ENCODE data around the gene PTPRM. TPM values are rescaled to one million over a fixed set of nuclear protein-coding genes. Genes with fewer than 3 reads are reported as not detected.

The PTPRM gene
- polyA plus RNA-seq, 4 donors, result 2.2 to 31.4 (median 18.1) TPM

DNA sequence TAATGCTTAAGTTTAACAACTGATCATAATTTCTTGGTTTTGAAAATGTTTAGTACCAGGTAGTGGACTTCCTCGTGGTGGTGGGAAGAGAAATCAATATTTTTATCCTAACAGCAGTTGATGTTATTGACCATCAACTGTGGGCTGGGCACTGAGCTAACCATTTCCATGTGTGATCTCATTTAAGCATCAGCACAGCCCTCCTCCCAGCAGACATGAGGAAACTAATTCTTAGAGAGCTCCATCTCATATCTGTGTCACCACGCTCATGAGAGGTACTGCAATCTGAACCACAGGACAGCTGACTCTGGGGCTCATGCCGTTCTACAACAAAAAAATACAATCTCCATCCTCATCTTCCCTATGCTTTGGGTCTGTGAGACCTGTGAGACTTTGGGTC is 709.3 kb downstream of the PTPRM start:
- H3K27me3 ChIP-seq (ENCODE audit: control insufficient read depth in 3 of 3, insufficient read depth in 3 of 3, low read length in 3 of 3), result no peaks in the 10 kb centered on the region
- FAIRE-seq, result no peak
- H3K36me3 ChIP-seq (ENCODE audit: control insufficient read depth in 3 of 3, insufficient read depth in 2 of 3, low read depth in 1 of 3, low read length in 3 of 3), result no peaks in the 10 kb centered on the region
- H3K9me3 ChIP-seq (ENCODE audit: control insufficient read depth in 2 of 2, insufficient read depth in 1 of 2, low read depth in 1 of 2, low read length in 1 of 2), result no peaks in the 10 kb centered on the region
- H3K27ac ChIP-seq (ENCODE audit: low read depth in 1 of 3, low read length in 2 of 3), result no peak overlapping the region
- no peak for DNase-seq
- no peaks in the 10 kb centered on the region for H3K4me1 ChIP-seq (ENCODE audit: control insufficient read depth in 3 of 3, insufficient read depth in 2 of 3, low read depth in 1 of 3, low read length in 2 of 3)
- no peak overlapping the region for H3K4me3 ChIP-seq (ENCODE audit: low read depth in 1 of 3, low read length in 3 of 3)
- WGBS, 3 donors, result 73 to 83% (median 79%) methylated on average over 3 of the region's 3 CpGs

DNA sequence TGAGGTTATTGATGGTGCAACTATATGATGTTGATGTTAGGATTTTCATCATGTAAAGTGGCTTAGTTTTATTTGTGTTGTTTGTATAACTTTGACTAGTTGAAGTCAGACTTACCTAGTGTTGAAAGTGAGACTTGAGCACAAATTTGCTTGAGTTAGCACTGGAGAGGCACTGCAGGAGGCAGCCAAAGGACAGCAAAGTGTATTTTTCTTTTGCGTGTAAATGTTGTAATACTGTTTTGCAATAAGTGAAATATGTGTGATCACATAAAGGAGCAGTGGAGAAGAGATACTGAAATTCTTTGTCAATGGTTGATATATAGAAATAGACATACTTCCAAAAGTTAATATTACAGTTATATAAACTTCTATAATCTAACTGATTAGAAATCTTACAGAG is 710.2 kb downstream of the PTPRM start:
- Histone ChIP-seq H3K27me3 (ENCODE audit: control insufficient read depth in 3 of 3, insufficient read depth in 3 of 3, low read length in 3 of 3) (no peaks in the 10 kb centered on the region), H3K27ac (ENCODE audit: low read depth in 1 of 3, low read length in 2 of 3) (no peak overlapping the region), H3K4me3 (ENCODE audit: low read depth in 1 of 3, low read length in 3 of 3) (no peak overlapping the region), H3K36me3 (ENCODE audit: control insufficient read depth in 3 of 3, insufficient read depth in 2 of 3, low read depth in 1 of 3, low read length in 3 of 3) (no peaks in the 10 kb centered on the region), H3K9me3 (ENCODE audit: control insufficient read depth in 2 of 2, insufficient read depth in 1 of 2, low read depth in 1 of 2, low read length in 1 of 2) (no peaks in the 10 kb centered on the region), H3K4me1 (ENCODE audit: control insufficient read depth in 3 of 3, insufficient read depth in 2 of 3, low read depth in 1 of 3, low read length in 2 of 3) (no peaks in the 10 kb centered on the region)
- DNase-seq, result no peak
- FAIRE-seq, result no peak
- WGBS, 3 donors, result 44 to 86% (median 52%) methylated on average over 1 of the region's 1 CpG

DNA sequence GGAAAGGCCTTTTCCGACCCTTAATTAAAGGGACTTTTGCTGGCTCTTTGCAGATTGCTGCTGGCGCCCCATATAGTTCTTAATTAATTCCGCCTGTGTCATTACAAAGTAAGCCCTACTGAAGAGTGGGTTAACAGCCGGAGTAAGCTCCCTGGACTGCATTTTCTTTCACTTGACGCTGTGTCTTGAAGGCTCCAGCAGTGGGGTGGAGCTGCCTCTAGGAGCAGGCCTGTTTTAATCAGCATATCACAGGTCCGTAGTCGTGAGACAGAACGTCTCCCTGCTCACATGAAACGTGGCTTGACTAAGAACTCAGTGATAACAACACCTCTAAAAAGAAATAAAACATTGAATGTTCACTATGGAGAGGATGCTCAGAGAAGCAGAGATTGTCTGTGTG is 712.2 kb downstream of the PTPRM start:
- Histone ChIP-seq H3K9me3 (ENCODE audit: control insufficient read depth in 2 of 2, insufficient read depth in 1 of 2, low read depth in 1 of 2, low read length in 1 of 2) (no peaks in the 10 kb centered on the region), H3K27me3 (ENCODE audit: control insufficient read depth in 3 of 3, insufficient read depth in 3 of 3, low read length in 3 of 3) (no peaks in the 10 kb centered on the region), H3K27ac (ENCODE audit: low read depth in 1 of 3, low read length in 2 of 3) (no peak overlapping the region), H3K4me3 (ENCODE audit: low read depth in 1 of 3, low read length in 3 of 3) (no peak overlapping the region), H3K4me1 (ENCODE audit: control insufficient read depth in 3 of 3, insufficient read depth in 2 of 3, low read depth in 1 of 3, low read length in 2 of 3) (no peaks in the 10 kb centered on the region), H3K36me3 (ENCODE audit: control insufficient read depth in 3 of 3, insufficient read depth in 2 of 3, low read depth in 1 of 3, low read length in 3 of 3) (no peaks in the 10 kb centered on the region)
- FAIRE-seq, result no peak
- 79 to 82% (median 80%) methylated on average over 9 of the region's 9 CpGs for WGBS, 3 donors
- no peak for DNase-seq

DNA sequence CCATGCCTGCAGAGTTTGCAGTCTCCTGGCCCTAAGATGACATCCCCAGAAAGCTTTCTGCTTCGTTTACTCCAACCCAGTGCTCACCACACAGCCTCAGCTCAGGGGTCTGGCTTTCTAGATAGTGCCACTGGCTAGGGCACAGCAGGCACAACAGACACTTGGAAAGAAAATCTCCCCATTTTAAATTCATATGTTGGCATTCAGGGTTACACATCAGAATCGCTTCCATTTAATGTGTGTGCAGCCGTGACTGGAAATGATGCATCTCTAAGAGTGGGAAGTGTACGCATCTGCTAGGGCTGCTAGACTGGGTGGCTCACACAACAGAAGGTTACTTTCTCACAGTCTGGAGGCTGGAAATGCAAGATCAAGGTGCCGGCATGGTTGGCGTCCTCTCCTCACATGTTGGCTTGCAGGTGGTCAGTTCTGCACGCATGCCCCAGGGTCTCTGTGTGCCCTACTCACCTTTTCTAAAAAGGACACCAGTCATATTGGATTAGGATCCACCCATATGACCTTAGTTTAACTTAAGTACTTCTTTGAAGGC is 712.7 kb downstream of the PTPRM start:
- no peak for DNase-seq
- Histone ChIP-seq H3K27me3 (ENCODE audit: control insufficient read depth in 3 of 3, insufficient read depth in 3 of 3, low read length in 3 of 3) (no peaks in the 10 kb centered on the region), H3K27ac (ENCODE audit: low read depth in 1 of 3, low read length in 2 of 3) (no peak overlapping the region), H3K36me3 (ENCODE audit: control insufficient read depth in 3 of 3, insufficient read depth in 2 of 3, low read depth in 1 of 3, low read length in 3 of 3) (no peaks in the 10 kb centered on the region), H3K9me3 (ENCODE audit: control insufficient read depth in 2 of 2, insufficient read depth in 1 of 2, low read depth in 1 of 2, low read length in 1 of 2) (no peaks in the 10 kb centered on the region), H3K4me3 (ENCODE audit: low read depth in 1 of 3, low read length in 3 of 3) (no peak overlapping the region), H3K4me1 (ENCODE audit: control insufficient read depth in 3 of 3, insufficient read depth in 2 of 3, low read depth in 1 of 3, low read length in 2 of 3) (no peaks in the 10 kb centered on the region)
- no peak for FAIRE-seq
- WGBS, 3 donors, result 90 to 91% (median 90%) methylated on average over 7 of the region's 7 CpGs

DNA sequence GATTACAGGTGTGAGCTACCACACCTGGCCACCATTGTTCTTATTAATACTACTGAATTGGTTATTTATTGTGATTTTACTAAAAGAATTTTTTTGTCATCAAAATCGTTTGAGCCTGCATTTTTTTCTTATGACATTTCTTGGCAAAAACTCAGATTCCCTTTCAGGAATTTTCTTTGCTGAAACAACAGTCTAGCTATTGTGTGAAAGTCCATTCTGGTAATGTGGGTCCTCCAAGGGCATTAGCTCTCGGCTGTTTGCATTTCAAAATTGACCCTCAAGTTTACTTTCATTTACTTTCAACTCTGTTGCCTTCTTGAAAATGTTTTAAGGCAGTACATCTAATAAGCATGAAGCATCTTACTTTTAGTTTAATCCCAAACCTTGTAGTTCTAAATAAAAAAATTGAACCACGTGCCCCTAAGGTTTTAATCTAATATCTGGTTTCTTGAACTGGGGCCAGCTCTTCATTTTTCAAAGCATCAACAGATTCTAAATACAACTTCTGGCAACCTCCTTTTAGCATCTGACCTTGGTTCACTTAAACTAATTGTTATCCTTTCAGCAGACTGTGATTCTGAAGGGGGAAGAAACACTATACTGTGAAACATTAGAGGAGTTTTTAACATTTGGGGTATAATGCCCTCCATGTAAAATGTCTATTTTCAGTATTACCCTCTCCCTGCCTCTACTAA is 716.9 kb downstream of the PTPRM start:
- DNase-seq (no peak), FAIRE-seq (no peak)
- Histone ChIP-seq H3K4me3 (ENCODE audit: low read depth in 1 of 3, low read length in 3 of 3) (no peak overlapping the region), H3K27ac (ENCODE audit: low read depth in 1 of 3, low read length in 2 of 3) (no peak overlapping the region), H3K9me3 (ENCODE audit: control insufficient read depth in 2 of 2, insufficient read depth in 1 of 2, low read depth in 1 of 2, low read length in 1 of 2) (no peaks in the 10 kb centered on the region), H3K4me1 (ENCODE audit: control insufficient read depth in 3 of 3, insufficient read depth in 2 of 3, low read depth in 1 of 3, low read length in 2 of 3) (no peaks in the 10 kb centered on the region), H3K36me3 (ENCODE audit: control insufficient read depth in 3 of 3, insufficient read depth in 2 of 3, low read depth in 1 of 3, low read length in 3 of 3) (no peaks in the 10 kb centered on the region), H3K27me3 (ENCODE audit: control insufficient read depth in 3 of 3, insufficient read depth in 3 of 3, low read length in 3 of 3) (no peaks in the 10 kb centered on the region)
- 45 to 61% (median 48%) methylated on average over 3 of the region's 3 CpGs for WGBS, 3 donors

DNA sequence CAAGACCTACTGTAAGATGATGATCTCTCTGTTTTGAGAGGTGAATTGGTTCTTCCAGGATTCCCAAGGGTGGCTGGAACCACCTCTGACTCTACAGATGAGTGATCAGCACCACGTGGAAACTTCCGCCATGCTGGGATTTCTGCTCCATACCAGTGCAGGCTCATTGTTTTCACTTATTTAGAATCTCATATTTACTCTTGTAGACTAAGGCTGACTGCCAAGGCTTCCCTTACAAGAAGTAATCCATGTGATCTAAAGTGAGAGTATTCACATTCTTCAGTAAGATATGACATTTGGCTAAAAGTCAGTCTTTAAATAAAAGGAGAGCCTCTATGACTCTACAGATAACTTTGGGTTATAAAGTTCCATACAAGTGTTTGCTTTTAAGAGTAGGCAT is 719.2 kb downstream of the PTPRM start:
- DNase-seq (no peak), FAIRE-seq (no peak)
- WGBS, 3 donors, result 76 to 84% (median 78%) methylated on average over 2 of the region's 2 CpGs
- no peak overlapping the region for H3K27ac ChIP-seq (ENCODE audit: low read depth in 1 of 3, low read length in 2 of 3)
- H3K9me3 ChIP-seq (ENCODE audit: control insufficient read depth in 2 of 2, insufficient read depth in 1 of 2, low read depth in 1 of 2, low read length in 1 of 2), result no peaks in the 10 kb centered on the region
- H3K4me1 ChIP-seq (ENCODE audit: control insufficient read depth in 3 of 3, insufficient read depth in 2 of 3, low read depth in 1 of 3, low read length in 2 of 3), result no peaks in the 10 kb centered on the region
- H3K4me3 ChIP-seq (ENCODE audit: low read depth in 1 of 3, low read length in 3 of 3), result no peak overlapping the region
- H3K27me3 ChIP-seq (ENCODE audit: control insufficient read depth in 3 of 3, insufficient read depth in 3 of 3, low read length in 3 of 3), result no peaks in the 10 kb centered on the region
- H3K36me3 ChIP-seq (ENCODE audit: control insufficient read depth in 3 of 3, insufficient read depth in 2 of 3, low read depth in 1 of 3, low read length in 3 of 3), result no peaks in the 10 kb centered on the region

DNA sequence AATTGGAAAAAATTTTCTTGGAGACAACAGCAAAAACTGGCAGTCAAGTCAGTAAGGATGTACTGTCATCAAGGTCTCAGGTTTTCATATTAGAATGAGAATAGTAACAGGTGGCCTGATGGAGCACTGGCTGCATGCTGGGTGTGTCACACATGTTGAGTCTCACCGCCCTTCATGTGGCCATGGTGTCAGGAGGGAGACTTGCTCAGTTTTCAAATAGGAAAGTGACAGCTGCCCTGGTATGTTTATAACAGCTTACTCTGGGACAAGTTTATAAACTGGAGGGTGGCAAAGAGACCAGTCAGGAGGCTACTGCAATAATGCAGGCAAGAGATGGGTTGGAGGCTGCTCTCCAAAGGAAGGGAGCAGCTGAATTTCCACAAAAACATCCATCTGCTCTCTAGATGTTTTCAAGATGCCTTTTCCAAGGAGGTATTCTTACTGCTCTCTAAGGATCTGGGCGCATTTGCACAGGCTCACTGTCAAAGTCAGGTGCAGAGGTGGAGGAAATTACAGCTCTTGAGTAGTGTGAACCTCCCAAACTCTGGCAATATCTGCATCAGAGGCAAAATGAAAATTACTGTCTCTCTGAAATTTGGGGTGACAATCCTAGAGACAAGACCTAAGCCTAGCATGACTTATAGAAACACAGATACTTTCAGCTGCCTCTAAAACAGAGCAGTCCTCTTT is 720.2 kb downstream of the PTPRM start:
- FAIRE-seq, result no peak
- no peak overlapping the region for H3K4me3 ChIP-seq (ENCODE audit: low read depth in 1 of 3, low read length in 3 of 3)
- no peaks in the 10 kb centered on the region for H3K27me3 ChIP-seq (ENCODE audit: control insufficient read depth in 3 of 3, insufficient read depth in 3 of 3, low read length in 3 of 3)
- no peaks in the 10 kb centered on the region for H3K4me1 ChIP-seq (ENCODE audit: control insufficient read depth in 3 of 3, insufficient read depth in 2 of 3, low read depth in 1 of 3, low read length in 2 of 3)
- no peak for DNase-seq
- H3K36me3 ChIP-seq (ENCODE audit: control insufficient read depth in 3 of 3, insufficient read depth in 2 of 3, low read depth in 1 of 3, low read length in 3 of 3), result no peaks in the 10 kb centered on the region
- no peak overlapping the region for H3K27ac ChIP-seq (ENCODE audit: low read depth in 1 of 3, low read length in 2 of 3)
- 91 to 96% (median 92%) methylated on average over 2 of the region's 2 CpGs for WGBS, 3 donors
- no peaks in the 10 kb centered on the region for H3K9me3 ChIP-seq (ENCODE audit: control insufficient read depth in 2 of 2, insufficient read depth in 1 of 2, low read depth in 1 of 2, low read length in 1 of 2)

- 81 to 85% (median 81%) methylated on average over 8 of the region's 8 CpGs for WGBS, 3 donors
- no peaks in the 10 kb centered on the region for H3K4me1 ChIP-seq (ENCODE audit: control insufficient read depth in 3 of 3, insufficient read depth in 2 of 3, low read depth in 1 of 3, low read length in 2 of 3)
- no peaks in the 10 kb centered on the region for H3K36me3 ChIP-seq (ENCODE audit: control insufficient read depth in 3 of 3, insufficient read depth in 2 of 3, low read depth in 1 of 3, low read length in 3 of 3)
- H3K4me3 ChIP-seq (ENCODE audit: low read depth in 1 of 3, low read length in 3 of 3), result no peak overlapping the region
- H3K27me3 ChIP-seq (ENCODE audit: control insufficient read depth in 3 of 3, insufficient read depth in 3 of 3, low read length in 3 of 3), result no peaks in the 10 kb centered on the region
- no peak for FAIRE-seq
- DNase-seq, result no peak
- no peaks in the 10 kb centered on the region for H3K9me3 ChIP-seq (ENCODE audit: control insufficient read depth in 2 of 2, insufficient read depth in 1 of 2, low read depth in 1 of 2, low read length in 1 of 2)
- H3K27ac ChIP-seq (ENCODE audit: low read depth in 1 of 3, low read length in 2 of 3), result no peak overlapping the region
These were observed 721.5 kb downstream of the PTPRM start for GRCh38 chr18:8288472-8289195.
